Left forelimb (tissue), 1 donor: Measurements from ENCODE around the gene PRPF38B.
"Not testable (repeated sequence)": the region's sequence is repeated elsewhere in the genome, so short reads cannot be mapped to it uniquely, and the experiment has no call there.

Source experiments
- DNase-seq: peaks from one replicate; pipeline ENCODE4 v3.0.0-alpha.2; 2018; ENCODE audit warnings: low spot score

Gene PRPF38B, protein sequence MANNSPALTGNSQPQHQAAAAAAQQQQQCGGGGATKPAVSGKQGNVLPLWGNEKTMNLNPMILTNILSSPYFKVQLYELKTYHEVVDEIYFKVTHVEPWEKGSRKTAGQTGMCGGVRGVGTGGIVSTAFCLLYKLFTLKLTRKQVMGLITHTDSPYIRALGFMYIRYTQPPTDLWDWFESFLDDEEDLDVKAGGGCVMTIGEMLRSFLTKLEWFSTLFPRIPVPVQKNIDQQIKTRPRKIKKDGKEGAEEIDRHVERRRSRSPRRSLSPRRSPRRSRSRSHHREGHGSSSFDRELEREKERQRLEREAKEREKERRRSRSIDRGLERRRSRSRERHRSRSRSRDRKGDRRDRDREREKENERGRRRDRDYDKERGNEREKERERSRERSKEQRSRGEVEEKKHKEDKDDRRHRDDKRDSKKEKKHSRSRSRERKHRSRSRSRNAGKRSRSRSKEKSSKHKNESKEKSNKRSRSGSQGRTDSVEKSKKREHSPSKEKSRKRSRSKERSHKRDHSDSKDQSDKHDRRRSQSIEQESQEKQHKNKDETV

DNA sequence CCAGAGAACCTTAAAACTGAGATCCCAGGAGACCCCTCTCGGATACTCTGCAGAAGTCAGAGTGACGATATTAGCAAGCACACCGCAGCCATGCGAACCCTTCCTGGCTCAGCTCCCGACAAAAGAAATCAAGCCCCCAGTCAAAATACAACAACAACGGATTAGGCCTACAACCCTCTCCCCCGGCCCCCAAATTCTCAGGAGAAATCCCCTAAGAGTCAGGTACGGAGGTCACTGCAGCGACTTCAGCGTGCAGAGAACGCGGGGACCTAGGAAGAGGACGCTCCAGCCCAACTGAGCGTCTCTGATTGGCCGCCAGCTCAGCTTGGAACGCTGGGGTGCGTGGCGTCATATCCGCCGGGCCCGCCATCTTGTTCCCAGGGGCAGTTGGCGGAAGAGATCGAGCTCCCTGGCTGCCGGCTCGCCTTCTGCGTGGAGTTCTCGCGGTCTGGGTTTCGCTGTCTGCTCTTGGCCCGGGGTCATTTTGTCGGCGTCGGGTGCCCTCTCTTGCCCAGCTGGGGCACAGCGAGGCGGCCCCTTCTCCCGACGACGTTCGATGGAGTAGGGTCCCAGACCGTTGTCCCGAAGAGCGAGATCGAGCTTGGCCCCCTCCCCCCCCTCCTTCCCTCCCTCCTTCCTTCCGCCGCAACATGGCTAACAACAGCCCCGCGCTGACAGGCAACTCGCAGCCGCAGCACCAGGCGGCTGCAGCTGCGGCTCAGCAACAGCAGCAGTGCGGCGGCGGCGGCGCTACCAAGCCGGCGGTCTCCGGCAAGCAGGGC lies at the start of gene PRPF38B:
Gene PRPF38B, plus strand, starts transcription at position 369 of the 782 bp plus-strand sequence. Its CDS starts 282 bp downstream, at position 651.
- peak; percentile 98 for DNase-seq

DNA sequence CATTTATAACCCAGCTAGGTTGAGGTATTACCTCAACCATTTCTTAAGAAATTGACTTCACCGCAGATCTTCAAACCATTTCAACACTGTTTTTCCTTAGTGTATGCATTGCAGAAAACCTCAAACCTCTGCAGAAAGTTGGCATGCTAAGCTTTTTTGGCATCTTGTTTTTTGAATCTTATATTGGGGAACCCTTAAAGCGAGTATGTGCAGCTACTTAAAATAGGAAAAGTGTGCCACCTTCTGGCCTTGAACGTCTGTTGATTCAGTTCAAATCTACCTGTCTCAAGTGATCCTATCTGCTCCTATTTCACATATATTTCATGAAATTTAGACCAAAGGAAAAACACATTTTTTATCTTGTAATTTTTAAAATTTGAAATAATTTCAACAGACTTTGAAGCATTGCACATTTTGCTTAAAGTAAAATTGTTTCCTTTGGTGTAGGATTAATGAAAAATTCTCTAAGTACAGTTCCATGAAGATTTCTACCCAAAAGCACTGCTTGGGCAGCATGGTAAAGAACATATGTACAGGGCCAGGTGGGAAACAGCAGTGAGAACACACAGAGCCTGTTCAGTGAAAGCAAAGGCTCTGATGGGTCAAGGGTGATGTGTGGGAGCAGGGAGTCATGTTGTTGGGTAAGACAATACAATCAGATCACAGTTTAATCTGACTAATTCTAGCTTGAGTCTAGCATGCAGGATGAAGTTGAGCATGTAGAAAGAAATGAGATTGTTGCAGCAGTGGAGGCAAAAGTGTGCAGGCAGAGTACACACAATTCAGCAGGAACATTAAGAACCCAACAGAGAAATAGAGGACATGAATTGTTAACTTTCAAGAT lies 48.4 kb upstream of the PRPF38B start:
- no peak for DNase-seq

DNA sequence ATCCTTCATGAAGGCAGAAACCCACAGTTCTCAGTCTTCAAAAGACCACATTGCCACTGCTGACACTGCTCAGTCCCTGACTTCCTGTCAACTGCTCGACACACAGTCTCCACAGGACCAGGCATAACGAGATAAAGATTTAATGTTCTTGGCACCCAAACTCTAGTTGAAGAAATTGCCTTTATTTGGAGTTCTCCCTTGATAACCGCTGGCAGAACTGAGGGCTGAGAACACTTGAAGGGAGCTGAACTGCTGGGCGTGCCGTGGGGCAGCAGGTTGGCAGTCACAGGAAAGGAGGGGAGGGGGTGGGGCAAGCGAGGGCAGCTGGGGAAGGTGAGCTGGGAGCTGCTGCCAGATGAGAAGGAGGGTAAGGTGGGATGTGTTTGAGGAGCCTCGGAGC lies 47.1 kb upstream of the PRPF38B start:
- no peak for DNase-seq

DNA sequence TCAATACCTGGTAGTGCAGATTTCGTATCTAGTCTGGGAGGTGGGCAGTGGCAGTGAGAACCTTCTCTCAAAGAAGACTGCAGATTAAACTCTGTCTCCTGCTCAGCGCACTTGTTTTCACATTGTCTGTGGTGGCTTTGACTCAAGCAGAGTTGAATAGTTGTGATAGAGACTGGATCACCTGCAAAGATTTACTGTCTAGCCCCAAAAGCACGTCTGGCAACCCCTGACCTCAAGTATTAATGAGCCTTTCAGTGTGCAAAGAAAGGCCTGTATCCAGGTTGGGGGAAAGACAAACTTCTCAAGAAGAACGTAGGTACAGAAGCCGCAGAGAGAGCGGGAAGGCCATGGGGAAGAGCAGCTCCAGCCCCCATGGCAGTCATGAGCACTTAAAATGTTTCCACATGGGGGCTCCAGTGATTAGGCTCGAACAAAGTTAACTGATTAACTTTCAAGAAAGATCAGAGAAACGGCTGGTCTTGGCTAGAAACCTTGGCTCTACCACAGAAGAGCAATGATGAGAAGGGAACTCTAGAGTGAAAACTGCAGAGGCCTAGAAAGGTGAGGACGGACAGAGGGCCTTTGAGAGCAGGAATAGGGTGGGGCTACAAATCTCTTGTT lies 46.4 kb upstream of the PRPF38B start:
- no peak for DNase-seq

DNA sequence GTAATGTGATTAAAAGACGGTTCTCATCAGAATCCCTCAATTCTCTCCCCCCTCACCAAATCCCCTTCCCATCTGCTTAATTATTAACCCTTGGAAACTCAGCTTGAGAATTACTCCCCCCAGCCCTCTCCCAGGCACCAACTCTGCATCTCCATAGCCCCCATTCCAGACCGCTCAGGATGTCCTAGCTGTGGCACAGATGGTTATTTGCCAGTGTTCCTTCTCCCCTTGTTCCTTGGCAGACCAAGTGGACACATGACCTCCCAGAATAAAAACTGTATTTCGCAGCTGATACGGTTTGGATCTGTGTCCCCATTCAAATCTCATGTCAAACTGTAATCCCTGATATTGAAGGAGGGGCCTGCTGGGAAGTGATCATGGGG lies 45.9 kb upstream of the PRPF38B start:
- DNase-seq, result no peak

DNA sequence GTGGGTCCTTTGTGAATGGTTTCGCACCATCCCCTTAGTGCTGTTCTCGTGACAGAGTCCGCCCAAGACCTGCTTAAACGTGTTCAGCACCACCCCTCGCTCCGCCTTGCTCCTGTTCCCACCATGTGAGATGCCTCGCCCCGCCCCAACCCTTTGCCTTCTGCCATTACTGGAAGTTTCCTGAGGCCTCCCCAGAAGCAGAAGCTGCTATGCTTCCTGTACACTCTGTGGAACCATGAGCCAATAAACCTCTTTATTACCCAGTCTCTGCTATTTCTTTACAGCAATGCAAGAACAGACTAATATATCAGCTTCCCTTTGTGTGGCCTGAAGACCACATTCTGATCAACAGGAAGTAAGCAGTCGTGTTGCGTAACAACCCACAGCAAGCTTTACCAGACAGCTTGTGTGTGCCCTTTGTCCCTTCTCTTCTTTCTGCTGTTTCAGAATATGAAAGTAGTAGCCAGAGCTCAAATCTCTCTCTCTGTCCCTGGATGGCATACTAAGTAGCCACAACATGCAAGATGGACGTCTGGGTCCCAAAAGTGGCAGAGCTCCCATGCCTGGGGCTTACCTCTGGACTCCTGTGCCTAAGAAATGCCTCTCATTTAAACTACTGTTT lies 45.4 kb upstream of the PRPF38B start:
- DNase-seq, result no peak

DNA sequence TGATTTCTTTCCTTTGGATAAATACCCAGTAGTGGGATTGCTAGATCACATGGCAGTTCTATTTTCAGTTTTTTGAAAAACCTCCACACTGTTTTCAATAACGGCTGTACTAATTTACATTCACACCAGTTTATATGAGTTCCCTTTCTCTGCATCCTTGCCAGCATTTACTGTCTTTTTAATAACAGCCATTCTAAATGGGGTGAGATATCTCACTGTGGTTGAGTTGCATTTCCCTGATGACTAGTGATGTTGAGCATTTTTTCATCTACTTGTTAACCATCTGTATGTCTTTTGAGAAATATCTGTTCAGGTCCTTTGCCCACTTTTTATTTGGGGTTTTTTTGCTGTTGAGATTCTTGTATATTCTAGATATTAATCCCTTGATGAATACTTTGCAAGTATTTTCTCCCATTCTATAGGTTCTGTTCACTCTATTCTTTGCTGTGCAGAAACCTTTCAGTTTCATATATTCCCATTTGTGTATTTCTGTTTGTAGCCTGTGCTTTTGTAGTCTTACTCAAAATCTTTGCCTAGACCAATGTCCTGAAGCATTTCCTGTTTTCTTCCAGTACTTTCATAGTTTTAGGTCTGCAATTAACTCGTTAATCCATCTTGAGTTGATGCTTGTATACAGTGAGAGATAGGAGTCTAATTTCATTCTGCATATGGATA lies 38.5 kb upstream of the PRPF38B start:
- DNase-seq, result no peak

DNA sequence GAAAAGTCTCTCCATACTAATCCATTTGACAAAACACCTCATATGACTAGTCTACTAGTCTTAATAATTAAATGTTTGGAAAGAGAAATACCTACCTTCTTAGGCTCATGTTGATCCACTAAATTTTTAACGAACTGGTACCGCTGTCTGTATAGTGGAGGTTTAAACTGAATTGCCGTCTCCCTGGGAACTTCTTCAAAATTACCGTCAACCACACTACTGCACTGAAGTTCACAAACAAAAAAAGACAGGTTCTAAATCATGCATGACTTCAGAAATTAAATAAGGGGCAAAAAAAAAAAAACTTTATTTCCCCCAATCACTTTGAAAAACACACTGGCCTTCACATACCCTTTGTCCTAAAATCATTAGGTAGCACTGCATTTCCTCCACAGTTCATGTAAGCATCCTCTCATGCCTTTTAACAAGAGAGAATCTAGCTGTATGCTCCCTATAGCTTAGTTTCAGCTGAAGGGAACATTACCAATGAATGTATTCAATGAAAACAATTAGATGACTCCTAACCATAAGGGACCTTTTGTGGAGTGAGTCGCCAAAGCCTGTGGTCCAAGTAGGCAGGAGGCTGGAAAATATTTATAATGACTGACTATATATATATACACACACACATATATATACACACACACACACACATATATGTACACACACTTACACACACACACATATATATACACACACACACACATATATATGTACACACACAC lies 34.6 kb upstream of the PRPF38B start:
- no peak for DNase-seq

DNA sequence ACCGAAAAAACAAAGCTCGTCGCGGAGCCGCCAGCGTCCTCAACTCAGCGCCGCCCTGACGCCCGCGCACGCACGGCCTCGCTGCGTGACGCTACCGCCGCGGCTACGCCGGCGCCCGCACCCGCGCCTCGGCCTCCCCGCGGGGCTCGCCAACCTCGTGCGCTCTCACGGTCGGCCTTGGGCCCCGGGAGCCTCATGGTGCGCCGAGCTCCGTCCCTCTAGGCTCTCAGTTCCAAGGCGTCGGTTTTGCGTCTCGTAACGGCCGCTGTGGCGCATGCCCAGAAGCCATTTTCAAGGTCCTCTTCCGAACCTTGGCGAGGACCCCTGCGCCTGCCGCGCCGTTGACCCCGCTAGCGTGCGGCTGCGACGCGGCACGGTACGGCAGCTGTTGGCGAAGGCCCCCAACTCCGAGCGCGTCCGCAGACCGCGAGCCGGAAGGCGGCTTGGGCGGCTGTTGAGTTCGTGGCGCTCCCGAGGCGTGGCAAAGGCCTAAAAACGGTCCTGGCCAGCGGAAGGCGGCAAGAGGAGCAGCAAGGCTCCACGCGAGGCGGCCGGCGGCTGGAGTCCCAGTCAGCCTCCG lies 31.0 kb upstream of the PRPF38B start, which contains the start of gene HENMT1:
Gene HENMT1, minus strand, starts transcription at position 64 of the 580 bp plus-strand sequence. CDS start 1,209 bp downstream, outside the sequence.
- peak; percentile 89 for DNase-seq

DNA sequence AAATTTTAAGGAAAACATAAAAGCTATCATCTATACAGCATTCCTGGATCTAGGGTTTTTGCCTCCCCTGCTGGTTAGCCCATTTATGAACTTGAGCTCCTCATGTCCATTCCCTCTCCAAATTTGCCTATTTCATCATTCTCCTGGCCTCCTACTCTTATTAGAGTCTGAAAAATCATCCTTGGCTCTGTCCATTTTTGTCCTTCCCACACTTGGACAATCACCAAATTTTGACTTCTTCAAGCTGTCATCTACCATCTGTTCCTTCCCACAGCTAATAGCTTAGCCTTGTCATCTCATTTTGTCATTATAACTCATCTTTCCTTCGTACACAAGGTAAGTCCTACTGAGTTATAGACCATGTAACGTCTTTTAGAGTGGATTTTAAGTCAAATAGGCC lies 29.0 kb upstream of the PRPF38B start:
- DNase-seq, result no peak

DNA sequence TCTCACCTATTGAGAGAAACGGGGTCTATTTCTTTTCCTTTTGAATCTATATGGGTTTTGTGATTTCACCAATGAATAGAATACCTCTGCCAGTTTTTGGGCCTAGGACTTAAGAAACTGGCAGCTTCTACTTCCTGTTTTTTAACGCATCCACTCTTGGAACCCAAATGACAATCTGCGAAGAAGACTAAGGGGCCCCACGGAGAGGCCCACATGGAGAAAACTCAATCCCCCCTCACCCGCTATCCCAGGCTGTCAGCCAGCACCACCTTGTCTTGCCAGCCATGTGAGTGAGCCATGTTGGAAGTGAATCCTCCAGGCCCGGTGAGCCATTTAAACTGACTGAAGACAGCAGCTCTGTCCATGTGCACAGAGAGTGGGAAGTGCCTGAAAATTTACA lies 27.6 kb upstream of the PRPF38B start:
- DNase-seq, result no peak

DNA sequence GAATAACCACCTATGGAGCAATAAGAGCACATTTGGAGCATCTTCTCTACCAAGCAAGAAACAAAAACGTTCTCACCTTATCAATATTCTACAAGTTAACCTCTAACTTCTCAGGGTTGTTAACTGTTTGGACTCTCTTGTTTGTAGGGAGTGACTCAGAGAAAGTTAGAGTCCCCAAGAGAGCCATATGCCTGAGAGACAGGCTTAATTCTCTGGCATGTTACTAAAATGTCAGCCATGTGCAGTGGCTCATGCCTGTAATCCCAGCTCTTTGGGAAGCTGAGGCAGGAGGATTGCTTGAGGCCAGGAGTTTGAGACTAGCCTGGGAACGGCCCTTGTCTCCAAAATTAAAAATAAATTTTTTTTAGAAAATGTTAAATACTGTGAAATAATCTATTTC lies 27.0 kb upstream of the PRPF38B start:
- no peak for DNase-seq

DNA sequence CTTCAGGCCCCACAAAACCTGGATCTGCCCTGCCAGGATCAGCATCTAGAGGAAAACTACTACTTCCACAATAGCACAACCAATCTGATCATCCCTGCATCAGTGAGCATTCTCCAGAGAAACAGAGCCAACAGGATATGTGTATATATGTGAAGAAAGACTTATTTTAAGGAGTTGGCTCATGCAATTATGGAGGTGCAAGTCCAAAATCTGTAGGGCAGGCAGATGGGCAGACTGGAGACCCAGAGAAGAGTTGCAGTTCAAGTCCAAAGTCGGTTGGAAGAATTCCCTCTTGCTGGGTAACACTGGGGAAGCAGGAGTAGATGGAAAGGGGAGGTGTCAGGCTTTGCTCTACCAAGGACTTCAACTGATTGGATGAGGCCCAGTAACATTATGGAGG lies 26.3 kb upstream of the PRPF38B start:
- no peak for DNase-seq

DNA sequence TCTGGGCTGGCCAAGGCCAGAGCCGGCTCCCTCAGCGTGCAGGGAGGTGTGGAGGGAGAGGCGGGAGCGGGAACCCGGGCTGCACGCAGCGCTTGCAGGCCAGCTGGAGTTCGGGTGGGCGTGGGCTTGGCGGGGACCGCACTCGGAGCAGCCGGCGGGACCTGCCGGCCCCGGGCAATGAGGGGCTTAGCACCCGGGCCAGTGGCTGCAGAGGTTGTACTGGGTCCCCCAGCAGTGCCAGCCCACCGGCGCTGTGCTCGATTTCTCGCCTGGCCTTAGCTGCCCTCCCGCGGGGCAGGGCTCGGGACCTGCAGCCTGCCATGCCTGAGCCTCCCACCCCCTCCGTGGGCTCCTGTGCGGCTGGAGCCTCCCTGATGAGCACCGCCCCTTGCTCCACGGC lies 24.7 kb upstream of the PRPF38B start:
- DNase-seq, result not testable (repeated sequence)

DNA sequence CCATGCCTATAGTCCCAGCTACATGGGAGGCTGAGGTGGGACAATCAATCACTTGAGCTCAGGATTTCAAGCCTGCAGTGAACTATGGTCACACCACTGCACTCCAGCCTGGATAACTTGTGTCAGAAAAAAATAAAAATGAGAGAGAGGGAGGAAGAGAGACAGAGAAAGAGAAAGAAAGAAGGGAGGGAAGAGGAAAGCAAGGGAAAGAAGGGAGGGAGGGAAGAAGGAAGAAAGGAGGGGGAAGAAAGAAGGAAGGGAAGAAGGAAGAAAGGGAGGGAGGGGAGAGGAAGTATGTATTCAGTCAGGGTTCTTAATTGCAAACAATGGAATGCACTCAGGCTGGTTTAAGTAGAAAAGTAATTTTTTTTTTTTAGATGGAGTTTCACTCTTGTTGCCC lies 23.3 kb upstream of the PRPF38B start:
- DNase-seq, result no peak

DNA sequence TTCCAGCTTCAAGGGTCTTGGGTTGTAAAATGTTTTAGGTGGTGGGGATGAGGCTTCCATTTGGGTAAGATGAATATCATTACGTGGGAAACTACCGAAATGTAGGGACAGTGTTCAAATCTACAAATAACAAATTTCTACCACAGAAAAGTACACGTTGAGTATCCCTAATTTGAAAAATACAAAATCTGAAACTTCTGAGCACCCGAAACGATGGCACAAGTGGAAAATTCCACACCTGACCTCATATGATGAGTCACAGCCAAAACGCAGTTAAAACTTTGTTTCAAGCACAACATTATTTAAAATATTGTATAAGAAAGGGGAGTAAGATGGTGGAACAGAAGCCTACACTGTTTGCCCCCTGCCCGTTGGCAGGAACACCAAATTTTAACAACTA lies 22.4 kb upstream of the PRPF38B start:
- no peak for DNase-seq

DNA sequence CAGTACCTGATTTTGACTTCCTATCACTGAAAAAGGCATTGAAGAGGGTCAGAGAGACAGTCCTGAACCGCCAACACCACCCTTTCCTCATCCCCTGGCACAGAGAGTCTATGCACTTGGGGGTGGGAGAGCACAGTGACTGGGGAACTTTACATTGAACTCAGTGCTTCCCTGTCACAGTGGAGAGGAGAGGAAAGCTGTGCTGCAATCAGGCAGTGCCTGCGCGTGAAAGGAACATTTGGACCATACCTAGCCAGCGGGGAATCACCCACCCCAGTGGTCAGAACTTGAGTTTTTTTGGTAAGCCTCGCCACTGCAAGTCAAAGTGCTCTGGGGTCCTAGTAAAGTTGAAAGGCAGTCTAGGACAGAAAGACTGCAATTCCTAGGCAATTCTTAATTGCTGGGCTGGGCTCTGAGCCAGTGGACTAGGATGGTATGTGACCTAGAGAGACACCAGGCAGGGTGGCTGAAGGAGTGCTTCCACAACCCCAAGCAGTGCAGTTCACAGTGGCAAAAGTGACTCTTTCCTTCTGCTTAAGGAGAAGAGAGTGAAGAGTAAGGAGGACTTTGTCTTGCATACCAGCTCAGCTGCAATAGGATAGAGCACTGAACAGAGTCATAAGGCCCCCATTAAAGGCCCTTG lies 21.9 kb upstream of the PRPF38B start:
- no peak for DNase-seq

DNA sequence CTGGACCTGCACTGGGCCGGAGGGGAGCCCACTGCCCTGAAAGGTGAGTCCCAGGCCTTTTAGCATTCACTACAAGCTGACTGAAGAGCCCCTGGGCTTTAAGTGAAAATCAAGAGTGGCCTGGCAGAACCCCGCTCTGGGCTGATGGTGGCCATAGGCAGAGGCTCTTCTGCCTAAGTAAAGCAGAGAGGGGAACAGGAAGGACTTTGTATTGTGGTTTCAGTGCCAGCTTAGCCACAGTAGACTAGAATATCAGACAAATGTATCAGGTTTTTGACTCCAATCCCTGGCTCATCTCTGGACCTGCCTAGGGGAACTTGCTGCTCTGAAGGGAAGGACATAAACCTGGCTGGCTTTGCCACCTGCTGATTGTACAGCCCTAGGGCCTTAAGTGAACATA lies 21.0 kb upstream of the PRPF38B start:
- no peak for DNase-seq

DNA sequence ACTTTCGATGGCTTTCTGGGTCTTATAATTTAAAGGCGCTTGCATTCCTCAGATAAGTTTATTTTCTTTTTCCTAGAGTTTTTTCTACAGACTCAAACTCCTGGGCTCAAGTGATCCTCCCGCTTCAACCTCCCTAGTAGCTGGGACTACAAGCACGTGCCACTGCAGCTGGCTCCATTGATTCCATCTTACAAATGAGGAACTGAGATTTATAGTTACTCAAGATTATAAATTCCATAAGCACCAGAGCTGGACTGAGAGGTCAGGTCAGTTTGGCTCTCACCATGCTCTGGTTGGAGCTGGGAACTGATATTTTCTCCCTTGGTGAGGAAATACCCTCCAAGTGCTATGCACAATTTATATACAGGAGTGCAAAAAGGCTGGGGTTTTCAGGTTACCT lies 13.4 kb upstream of the PRPF38B start:
- no peak for DNase-seq
